H9 (cell line): Measurements from ENCODE around the gene GTF3C1. TPM values are rescaled to one million over a fixed set of nuclear protein-coding genes. Genes with fewer than 3 reads are reported as not detected.

Experiments
- DNase-seq: peaks from one replicate; pipeline ENCODE4 v3.0.0-alpha.2; 2017
- H2AFZ ChIP-seq: one replicate; pipeline ENCODE4 v1.6.1; 2013; ENCODE audit warnings: mild to moderate bottlenecking, low read length, control low read depth, moderate library complexity
- H2AK5ac ChIP-seq: 2 replicates; pipeline ENCODE4 v1.6.1; 2013; ENCODE audit warnings: low read length, control low read depth, mixed read lengths; ENCODE audit not compliant: insufficient read length
- H2BK120ac ChIP-seq: one replicate; pipeline ENCODE4 v1.6.1; 2013; ENCODE audit warnings: low read depth, mild to moderate bottlenecking, low read length, control low read depth, inconsistent platforms; ENCODE audit not compliant: poor library complexity, severe bottlenecking
- H2BK12ac ChIP-seq: 2 replicates; pipeline ENCODE4 v1.6.1; 2013; ENCODE audit warnings: low read length, control low read depth, mixed read lengths, low read depth; ENCODE audit not compliant: insufficient read length
- H2BK15ac ChIP-seq: 2 replicates; pipeline ENCODE4 v1.6.1; 2013; ENCODE audit warnings: low read depth, low read length, control low read depth
- H2BK20ac ChIP-seq: one replicate; pipeline ENCODE4 v1.6.1; 2013; ENCODE audit warnings: low read depth, mild to moderate bottlenecking, low read length, control low read depth, inconsistent platforms; ENCODE audit not compliant: poor library complexity, severe bottlenecking
- H2BK5ac ChIP-seq: 2 replicates; pipeline ENCODE4 v1.6.1; 2013; ENCODE audit warnings: low read length, control low read depth, mixed read lengths; ENCODE audit not compliant: insufficient read length
- H3K14ac ChIP-seq: 2 replicates; pipeline ENCODE4 v1.6.1; 2013; ENCODE audit warnings: low read length, control low read depth; ENCODE audit not compliant: insufficient read depth
- H3K18ac ChIP-seq: 2 replicates; pipeline ENCODE4 v1.6.1; 2013; ENCODE audit warnings: low read depth, mild to moderate bottlenecking, mixed read lengths, low read length, control low read depth; ENCODE audit not compliant: insufficient read length
- H3K23ac ChIP-seq: 2 replicates; pipeline ENCODE4 v1.6.1; 2013; ENCODE audit warnings: low read length, control low read depth, mixed read lengths, low read depth; ENCODE audit not compliant: insufficient read length
- H3K23me2 ChIP-seq: 2 replicates; pipeline ENCODE4 v1.6.1; 2013; ENCODE audit warnings: low read depth, mild to moderate bottlenecking, mixed read lengths, low read length, control low read depth; ENCODE audit not compliant: insufficient read length, poor library complexity, severe bottlenecking
- H3K27ac ChIP-seq: 2 replicates; pipeline ENCODE4 v1.5.1; 2013; ENCODE audit warnings: low read length, control low read depth, mixed read lengths, low read depth; ENCODE audit not compliant: insufficient read length
- H3K27me3 ChIP-seq: 2 replicates; pipeline ENCODE4 v1.6.1; 2013; ENCODE audit warnings: low read length, control low read depth, inconsistent platforms; ENCODE audit not compliant: insufficient read depth
- H3K4ac ChIP-seq: 2 replicates; pipeline ENCODE4 v1.6.1; 2013; ENCODE audit warnings: low read depth, mild to moderate bottlenecking, control low read depth, inconsistent platforms, low read length, moderate library complexity
- H3K4me1 ChIP-seq: 2 replicates; pipeline ENCODE4 v1.6.1; 2013; ENCODE audit warnings: low read length, control low read depth, inconsistent platforms; ENCODE audit not compliant: insufficient read depth
- H3K4me2 ChIP-seq: 2 replicates; pipeline ENCODE4 v1.6.1; 2013; ENCODE audit warnings: low read length, control low read depth, mixed read lengths; ENCODE audit not compliant: insufficient read length, insufficient read depth
- H3K56ac ChIP-seq: 2 replicates; pipeline ENCODE4 v1.6.1; 2013; ENCODE audit warnings: low read depth, mild to moderate bottlenecking, mixed read lengths, low read length, control low read depth; ENCODE audit not compliant: insufficient read length
- H3K79me1 ChIP-seq: 2 replicates; pipeline ENCODE4 v1.6.1; 2013; ENCODE audit warnings: low read depth, mild to moderate bottlenecking, moderate library complexity, low read length, control low read depth, inconsistent platforms; ENCODE audit not compliant: insufficient read depth, poor library complexity, severe bottlenecking
- H3K79me2 ChIP-seq: 2 replicates; pipeline ENCODE4 v1.6.1; 2013; ENCODE audit warnings: low read length, control low read depth, inconsistent platforms; ENCODE audit not compliant: insufficient read depth
- H3K9ac ChIP-seq: 2 replicates; pipeline ENCODE4 v1.6.1; 2013; ENCODE audit warnings: low read length, control low read depth, mixed read lengths; ENCODE audit not compliant: insufficient read length; ENCODE audit errors: extremely low read depth
- H3K9me3 ChIP-seq: one replicate; pipeline ENCODE4 v1.6.1; 2013; ENCODE audit warnings: low read depth, low read length, inconsistent platforms; ENCODE audit not compliant: control insufficient read depth
- H3T11ph ChIP-seq: one replicate; pipeline ENCODE4 v1.6.1; 2013; ENCODE audit warnings: mild to moderate bottlenecking, low read length, control low read depth, inconsistent platforms
- H4K20me1 ChIP-seq: one replicate; pipeline ENCODE4 v1.6.1; 2013; ENCODE audit not compliant: control insufficient read depth, insufficient read length, insufficient read depth
- H4K5ac ChIP-seq: 2 replicates; pipeline ENCODE4 v1.6.1; 2013; ENCODE audit warnings: low read depth, mild to moderate bottlenecking, mixed read lengths, low read length, control low read depth; ENCODE audit not compliant: insufficient read length
- H4K8ac ChIP-seq: replicated peaks from 2 replicates; pipeline ENCODE4 v1.6.1; 2013; ENCODE audit warnings: low read length, control low read depth, mixed read lengths, low read depth; ENCODE audit not compliant: insufficient read length
- H4K91ac ChIP-seq: 2 replicates; pipeline ENCODE4 v1.6.1; 2013; ENCODE audit warnings: low read depth, mild to moderate bottlenecking, moderate library complexity, mixed read lengths, low read length, control low read depth; ENCODE audit not compliant: insufficient read length
- H3K27ac Mint-ChIP-seq, 3 experiments: 2 replicates in 2 of 3; 3 replicates in 1 of 3; pipeline ENCODE4 v1.8.0; 2020 to 2021; ENCODE audit warnings: mixed read lengths in 3 of 3, mild to moderate bottlenecking in 1 of 3, moderate library complexity in 1 of 3
- H3K27me3 Mint-ChIP-seq: 2 replicates; pipeline ENCODE4 v1.8.0; 2021; ENCODE audit warnings: low read depth, mild to moderate bottlenecking, moderate library complexity, mixed read lengths
- H3K36me3 Mint-ChIP-seq, 3 experiments: 2 replicates in 2 of 3; 3 replicates in 1 of 3; pipeline ENCODE4 v1.8.0; 2020 to 2021; ENCODE audit warnings: low read depth in 3 of 3, mixed read lengths in 3 of 3; ENCODE audit not compliant: insufficient read depth in 1 of 3
- H3K4me1 Mint-ChIP-seq, 2 experiments: 2 replicates each; pipeline ENCODE4 v1.8.0; 2020; ENCODE audit warnings: mixed read lengths in 2 of 2
- H3K4me3 Mint-ChIP-seq, 2 experiments: 2 replicates in 1 of 2; 3 replicates in 1 of 2; pipeline ENCODE4 v1.8.0; 2020 to 2021; ENCODE audit warnings: mild to moderate bottlenecking in 2 of 2, mixed read lengths in 2 of 2, moderate library complexity in 1 of 2
- H3K9me3 Mint-ChIP-seq, 2 experiments: 2 replicates in 1 of 2; 3 replicates in 1 of 2; pipeline ENCODE4 v1.8.0; 2020; ENCODE audit warnings: mild to moderate bottlenecking in 2 of 2, mixed read lengths in 2 of 2, moderate library complexity in 1 of 2
- WGBS: extraction: QIAGEN DNeasy Blood & Tissue Kit; methylation state at CpG from one replicate; pipeline ENCODE4 v1.1.7; 2013; ENCODE audit warnings: missing lambda C conversion rate, low lambda C conversion rate, mixed read lengths; ENCODE audit not compliant: insufficient read length; ENCODE audit errors: extremely low coverage; 5-methylcytosine and 5-hydroxymethylcytosine counted together
- total RNA-seq: library from RNA; stranded (reverse); gene quantifications from 2 replicates; pipeline ENCODE4 v1.2.1, GENCODE V29; 2021
- TF ChIP-seq, protein P1 (sequence below): fragments of 200-600 bp; sonication (generic); conservative IDR thresholded peaks from 3 replicates; pipeline ENCODE4 v1.8.0; 2021; ENCODE audit warnings: antibody characterized with exemption, mild to moderate bottlenecking

Gene GTF3C1
- total RNA-seq, 1 experiment from 2014 or later: 113 TPM

- Histone ChIP-seq H2BK120ac (no peak overlapping the region), H3T11ph (no peak overlapping the region), H2BK15ac (no peak overlapping the region), H3K27me3 (no peaks in the 10 kb centered on the region), H3K14ac (no peak overlapping the region), H3K4ac (no peak overlapping the region), H3K23me2 (no peaks in the 10 kb centered on the region), H3K4me2 (no peak overlapping the region), H3K9me3 (no peaks in the 10 kb centered on the region), H2BK20ac (no peak overlapping the region), H2BK12ac (no peak overlapping the region), H3K79me1 (no peaks in the 10 kb centered on the region), H4K20me1 (no peaks in the 10 kb centered on the region), H3K79me2 (no peaks in the 10 kb centered on the region), H2BK5ac (no peak overlapping the region), H2AK5ac (no peak overlapping the region), H3K23ac (no peak overlapping the region), H2AFZ (no peak overlapping the region), H3K9ac (no peak overlapping the region), H4K8ac (no peak overlapping the region), H4K91ac (no peak overlapping the region), H4K5ac (no peak overlapping the region), H3K27ac (no peak overlapping the region), H3K56ac (no peak overlapping the region), H3K18ac (no peak overlapping the region), H3K4me1 (no peaks in the 10 kb centered on the region)
- TF ChIP-seq, protein P1, sequence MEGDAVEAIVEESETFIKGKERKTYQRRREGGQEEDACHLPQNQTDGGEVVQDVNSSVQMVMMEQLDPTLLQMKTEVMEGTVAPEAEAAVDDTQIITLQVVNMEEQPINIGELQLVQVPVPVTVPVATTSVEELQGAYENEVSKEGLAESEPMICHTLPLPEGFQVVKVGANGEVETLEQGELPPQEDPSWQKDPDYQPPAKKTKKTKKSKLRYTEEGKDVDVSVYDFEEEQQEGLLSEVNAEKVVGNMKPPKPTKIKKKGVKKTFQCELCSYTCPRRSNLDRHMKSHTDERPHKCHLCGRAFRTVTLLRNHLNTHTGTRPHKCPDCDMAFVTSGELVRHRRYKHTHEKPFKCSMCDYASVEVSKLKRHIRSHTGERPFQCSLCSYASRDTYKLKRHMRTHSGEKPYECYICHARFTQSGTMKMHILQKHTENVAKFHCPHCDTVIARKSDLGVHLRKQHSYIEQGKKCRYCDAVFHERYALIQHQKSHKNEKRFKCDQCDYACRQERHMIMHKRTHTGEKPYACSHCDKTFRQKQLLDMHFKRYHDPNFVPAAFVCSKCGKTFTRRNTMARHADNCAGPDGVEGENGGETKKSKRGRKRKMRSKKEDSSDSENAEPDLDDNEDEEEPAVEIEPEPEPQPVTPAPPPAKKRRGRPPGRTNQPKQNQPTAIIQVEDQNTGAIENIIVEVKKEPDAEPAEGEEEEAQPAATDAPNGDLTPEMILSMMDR: no peak
- H3K4me1 Mint-ChIP-seq: no peaks in the 10 kb centered on the region
- H3K27me3 Mint-ChIP-seq: no peaks in the 10 kb centered on the region
- WGBS: no CpG with 5 or more reads among the region's 17 CpGs
- H3K36me3 Mint-ChIP-seq: peaks cover 56 to 96% (median 95%) of the 10 kb centered on the region in 3 experiments
- no peak overlapping the region for H3K4me3 Mint-ChIP-seq
- DNase-seq: no peak
- H3K9me3 Mint-ChIP-seq: no peaks in the 10 kb centered on the region
- H3K27ac Mint-ChIP-seq: no peak overlapping the region; a peak in 1 of 7 replicates
Observed at GRCh38 chr16:27506771-27507170, 42.9 kb downstream of the GTF3C1 start.
